Sigmoid colon (tissue), 4 donors: ENCODE data around the gene GOLGA6D.
"Not testable (repeated sequence)": the region's sequence is repeated elsewhere in the genome, so short reads cannot be mapped to it uniquely, and the experiment has no call there.

Experiments
- CTCF ChIP-seq, 4 experiments: fragments of 450-650 bp in 3 of 4; fragments of 200-600 bp in 1 of 4; IDR thresholded peaks; one replicate each; pipeline ENCODE4 v1.5.1; 2016 to 2019; ENCODE audit warnings: antibody characterized with exemption in 4 of 4, mild to moderate bottlenecking in 3 of 4, moderate library complexity in 2 of 4
- POLR2A ChIP-seq, 2 donors: fragments of 450-650 bp; IDR thresholded peaks; one replicate each; pipeline ENCODE4 v1.6.1; 2016; ENCODE audit warnings: antibody characterized with exemption in 2 of 2, mild to moderate bottlenecking in 2 of 2, moderate library complexity in 2 of 2
- POLR2AphosphoS5 ChIP-seq, 4 donors: sonication (generic); formaldehyde crosslinking; IDR thresholded peaks; one replicate each; pipeline ENCODE4 v1.6.1; 2017; ENCODE audit warnings: antibody characterized with exemption in 4 of 4

GRCh38 chr15:75299311-75299688 is 16.7 kb downstream of the GOLGA6D start:
- peak in 2 of 4 experiments; percentile 26 to 53 for TF ChIP-seq CTCF (IDR thresholded peaks at IDR 0.05)
- not testable (repeated sequence) for TF ChIP-seq POLR2AphosphoS5, POLR2A (IDR thresholded peaks at IDR 0.05)
